Gastrocnemius medialis (tissue), 4 donors: ENCODE data around the gene SHISAL1.

Experiments
- POLR2A ChIP-seq, 2 donors: fragments of 450-650 bp; IDR thresholded peaks; one replicate each; pipeline ENCODE4 v1.6.1; 2017; ENCODE audit warnings: antibody characterized with exemption in 2 of 2, mild to moderate bottlenecking in 2 of 2, moderate library complexity in 2 of 2
- TF ChIP-seq, protein P1 (sequence below), 5 experiments: fragments of 450-650 bp in 3 of 5; fragments of 200-600 bp in 2 of 5; sonication (generic) in 2 of 5; IDR thresholded peaks in 4 of 5; conservative IDR thresholded peaks in 1 of 5; 1 replicate in 4 of 5; 2 replicates in 1 of 5; pipeline ENCODE4 v1.5.1; 2016 to 2019; ENCODE audit warnings: antibody characterized with exemption in 5 of 5, mild to moderate bottlenecking in 3 of 5, moderate library complexity in 3 of 5

DNA sequence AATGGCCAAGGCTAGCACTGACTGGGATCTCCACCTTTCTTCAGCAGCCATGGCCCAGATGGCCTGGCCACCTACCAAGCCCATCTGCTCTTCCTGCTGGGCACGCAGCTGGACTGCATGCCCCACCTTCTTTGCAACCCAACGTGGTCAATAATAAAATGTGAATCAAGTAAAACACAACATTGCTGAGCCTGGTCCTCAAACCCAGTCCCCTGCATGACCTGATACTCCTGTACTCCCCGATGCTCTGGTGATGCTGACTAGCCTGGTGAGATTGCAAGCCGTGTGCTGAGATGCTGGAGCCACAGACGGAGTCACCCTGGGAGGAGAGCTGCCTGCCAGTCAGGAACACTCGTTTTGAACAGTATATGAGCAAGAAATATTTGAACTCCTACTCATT lies 98.0 kb downstream of the SHISAL1 start:
- TF ChIP-seq, protein P1, sequence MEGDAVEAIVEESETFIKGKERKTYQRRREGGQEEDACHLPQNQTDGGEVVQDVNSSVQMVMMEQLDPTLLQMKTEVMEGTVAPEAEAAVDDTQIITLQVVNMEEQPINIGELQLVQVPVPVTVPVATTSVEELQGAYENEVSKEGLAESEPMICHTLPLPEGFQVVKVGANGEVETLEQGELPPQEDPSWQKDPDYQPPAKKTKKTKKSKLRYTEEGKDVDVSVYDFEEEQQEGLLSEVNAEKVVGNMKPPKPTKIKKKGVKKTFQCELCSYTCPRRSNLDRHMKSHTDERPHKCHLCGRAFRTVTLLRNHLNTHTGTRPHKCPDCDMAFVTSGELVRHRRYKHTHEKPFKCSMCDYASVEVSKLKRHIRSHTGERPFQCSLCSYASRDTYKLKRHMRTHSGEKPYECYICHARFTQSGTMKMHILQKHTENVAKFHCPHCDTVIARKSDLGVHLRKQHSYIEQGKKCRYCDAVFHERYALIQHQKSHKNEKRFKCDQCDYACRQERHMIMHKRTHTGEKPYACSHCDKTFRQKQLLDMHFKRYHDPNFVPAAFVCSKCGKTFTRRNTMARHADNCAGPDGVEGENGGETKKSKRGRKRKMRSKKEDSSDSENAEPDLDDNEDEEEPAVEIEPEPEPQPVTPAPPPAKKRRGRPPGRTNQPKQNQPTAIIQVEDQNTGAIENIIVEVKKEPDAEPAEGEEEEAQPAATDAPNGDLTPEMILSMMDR (IDR thresholded peaks at IDR 0.05 in 4 of 5, conservative IDR thresholded peaks at IDR 0.05 in 1 of 5) = no peak
- no peak for TF ChIP-seq POLR2A (IDR thresholded peaks at IDR 0.05)
